ENCODE data around the gene TMEM8B.
"Not testable (repeated sequence)": the region's sequence is repeated elsewhere in the genome, so short reads cannot be mapped to it uniquely, and the experiment has no call there.

TMEM8B gene

DNA sequence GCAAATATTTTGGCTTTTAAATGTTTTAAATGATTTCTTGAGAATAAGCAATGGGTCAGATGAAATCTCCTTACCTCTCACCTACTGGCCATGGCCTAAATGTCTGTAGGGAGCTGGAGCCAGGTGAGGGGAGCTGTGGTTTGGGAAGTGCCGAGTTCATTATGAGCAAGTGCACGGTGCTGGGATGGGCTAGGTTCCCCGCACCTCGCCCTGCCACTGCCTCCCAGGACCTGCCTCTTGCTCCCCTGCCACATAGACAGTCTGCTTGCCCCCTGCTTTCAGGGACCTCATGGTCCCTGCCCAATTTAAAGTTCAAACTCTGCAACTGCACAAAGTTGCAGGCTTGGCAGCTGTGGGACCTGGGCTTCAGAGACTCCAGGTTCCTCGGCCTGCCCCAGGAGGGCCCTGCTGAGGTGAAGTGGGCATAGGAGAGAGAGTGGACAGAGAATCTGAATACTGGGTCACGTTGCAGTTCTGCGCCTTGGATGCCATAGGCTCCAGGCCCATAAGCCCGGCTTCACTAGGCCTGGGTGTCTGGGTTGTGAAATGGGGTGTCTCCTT, 35.7 kb downstream of the TMEM8B start:
- no peak for DNase-seq

DNA sequence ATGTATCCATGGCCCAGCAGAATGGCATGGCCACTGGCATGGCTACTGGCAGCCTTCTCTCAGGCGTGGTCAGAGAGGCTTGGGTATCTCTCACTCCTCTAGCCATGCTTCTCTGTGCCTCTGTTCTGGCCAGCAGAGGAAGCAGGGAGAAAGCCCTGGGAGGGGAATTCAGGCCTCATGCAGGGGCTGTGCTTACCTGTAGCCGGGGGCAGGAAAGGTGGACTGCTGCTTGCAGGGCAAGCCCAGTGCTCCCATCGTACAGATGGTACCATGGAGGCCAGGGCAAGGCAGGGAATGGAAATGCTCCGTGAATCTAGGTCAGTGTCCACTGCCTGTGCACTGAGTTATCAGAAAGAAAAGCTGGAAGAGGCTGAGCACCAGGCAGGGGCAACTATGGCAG, 38.5 kb downstream of the TMEM8B start:
- no peak for DNase-seq

DNA sequence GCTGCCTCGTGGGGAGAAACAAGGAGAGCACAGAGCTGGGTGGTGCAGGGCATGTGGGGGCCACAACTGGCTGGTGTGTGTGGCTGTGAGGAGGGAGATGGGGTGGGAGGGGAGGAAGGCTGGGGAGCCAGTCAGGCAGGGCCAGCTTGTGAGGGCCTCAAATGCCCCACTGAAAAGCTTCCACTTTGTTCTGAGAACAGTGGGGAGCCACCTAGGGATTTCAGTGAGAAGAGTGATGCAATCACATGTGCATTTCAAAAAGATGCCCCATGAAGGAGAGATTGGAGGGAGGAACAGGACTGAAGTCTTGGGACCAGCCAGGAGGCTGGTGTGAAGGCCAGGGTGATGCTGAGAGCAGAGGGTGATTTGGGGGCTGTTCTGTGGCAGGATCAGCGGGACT, 39.9 kb downstream of the TMEM8B start:
- DNase-seq, result no peak

DNA sequence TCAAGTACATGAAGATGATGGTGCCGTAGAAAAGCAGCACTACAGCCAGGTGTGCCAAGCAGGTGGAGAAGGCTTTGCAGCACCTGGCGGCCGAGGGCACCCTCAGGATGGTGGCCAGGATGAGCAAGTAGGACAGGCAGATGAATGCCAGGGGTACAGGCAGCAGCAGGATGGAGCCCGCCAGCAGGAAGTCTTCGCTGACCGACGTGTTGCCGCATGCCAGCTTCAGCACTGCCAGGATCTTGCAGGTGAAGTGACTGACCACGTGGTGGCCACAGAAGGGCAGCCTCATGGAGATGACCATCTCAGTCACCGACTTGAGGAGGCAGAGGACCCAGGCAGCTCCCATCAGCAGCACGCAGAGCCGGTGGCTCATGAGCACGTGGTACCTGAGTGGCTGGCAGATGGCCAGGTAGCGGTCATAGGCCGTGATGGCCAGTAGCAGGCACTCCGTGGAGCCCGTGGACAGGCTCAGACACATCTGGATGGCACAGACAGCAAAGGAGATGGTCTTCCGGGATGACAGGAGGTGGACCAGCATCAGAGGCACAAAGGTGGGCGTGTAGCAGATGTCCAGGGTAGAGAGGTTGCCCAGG, 40.7 kb downstream of the TMEM8B start:
- DNase-seq, result no peak

GRCh38 chr9:35870351-35870923, 41.4 kb downstream of the TMEM8B start, which contains the start of gene OR13J1:
OR13J1 (minus strand) TSS chr9:35870401; CDS start chr9:35870401, 0 bp downstream.
- DNase-seq, result no peak

DNA sequence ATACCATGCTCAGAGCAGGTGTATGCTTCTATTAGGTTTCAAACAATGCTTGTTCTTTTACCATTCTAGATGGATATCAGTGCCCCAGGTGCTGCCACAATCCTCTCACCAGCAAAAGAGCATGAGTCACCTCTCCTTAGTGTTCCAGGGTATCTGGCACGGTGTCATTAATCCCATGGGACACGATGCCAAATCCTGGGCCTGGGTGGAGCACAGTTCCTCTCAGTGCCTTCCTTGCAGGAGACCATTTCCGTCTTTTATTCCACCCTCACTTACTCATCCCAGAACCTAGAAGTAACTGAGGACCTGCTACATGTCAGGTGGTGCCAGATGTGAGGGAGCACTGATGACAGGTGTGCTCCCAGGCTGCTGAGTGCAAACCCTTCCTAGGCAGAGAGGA, 42.5 kb downstream of the TMEM8B start:
- DNase-seq, result no peak

DNA sequence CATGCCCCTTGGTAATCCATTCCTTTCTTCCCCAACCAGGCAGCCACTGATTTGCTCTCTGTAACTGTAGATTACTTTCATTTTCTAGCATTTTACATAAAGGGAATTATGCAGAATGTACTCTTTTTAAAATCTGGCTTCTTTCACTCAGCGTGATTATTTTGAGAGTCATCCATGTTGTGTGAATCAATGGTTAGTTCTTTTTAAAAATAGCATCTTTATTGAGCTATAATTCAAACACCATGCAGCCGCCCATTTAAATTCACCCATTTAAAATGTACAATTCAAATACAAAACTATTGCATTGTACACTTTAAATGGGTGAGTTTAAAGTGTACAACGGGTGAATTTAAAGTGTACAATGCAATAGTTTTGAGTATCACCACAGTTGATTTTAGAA, 43.5 kb downstream of the TMEM8B start:
- no peak for DNase-seq

GRCh38 chr9:35882263-35882848, 53.3 kb downstream of the TMEM8B start:
- peak; percentile 72 for DNase-seq

- DNase-seq, result no peak
Measured at GRCh38 chr9:35882996-35883395, 54.0 kb downstream of the TMEM8B start.

GRCh38 chr9:35884908-35885307, 55.9 kb downstream of the TMEM8B start:
- not testable (repeated sequence) for DNase-seq

DNA sequence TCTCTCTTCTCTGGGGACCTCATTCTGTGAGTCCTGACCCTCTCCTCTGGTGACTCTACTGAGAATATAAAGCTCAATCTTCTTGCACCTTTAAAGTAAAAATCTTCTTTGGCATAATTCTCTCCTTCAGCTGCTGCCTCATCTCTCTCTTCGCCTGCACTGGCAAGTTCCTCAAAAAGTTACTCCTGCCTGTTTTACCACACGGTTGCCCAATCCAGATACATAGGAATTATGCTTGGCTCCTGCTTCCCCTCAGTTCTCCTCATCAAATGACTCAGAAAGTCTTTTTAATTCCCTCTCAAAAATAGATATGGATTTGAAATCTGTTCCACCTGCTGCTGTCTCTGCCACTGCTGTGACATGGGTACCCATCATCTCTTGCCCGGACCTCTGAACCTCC, 62.6 kb downstream of the TMEM8B start:
- no peak for DNase-seq

DNA sequence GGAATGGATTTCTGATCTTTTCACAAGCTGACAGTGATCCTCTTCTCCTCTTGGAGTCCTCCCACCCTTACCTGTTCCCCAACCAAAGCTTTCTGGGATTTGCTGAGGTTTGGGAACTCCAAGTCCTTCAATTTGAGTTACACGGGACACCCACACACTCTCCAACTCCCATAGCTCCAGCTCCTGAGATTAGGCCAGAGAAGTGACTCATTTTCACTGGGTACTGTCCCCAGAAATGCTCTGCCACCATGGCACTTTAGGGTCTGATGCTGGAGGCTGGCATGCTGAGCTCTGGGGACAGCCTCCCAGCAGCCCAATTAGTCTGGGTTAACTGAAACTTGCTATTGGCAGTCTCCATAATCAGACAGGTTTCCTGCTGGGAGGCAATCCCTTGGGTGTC, 63.0 kb downstream of the TMEM8B start:
- no peak for DNase-seq

GRCh38 chr9:35896570-35896969, 67.5 kb downstream of the TMEM8B start:
- DNase-seq, result no peak

DNA sequence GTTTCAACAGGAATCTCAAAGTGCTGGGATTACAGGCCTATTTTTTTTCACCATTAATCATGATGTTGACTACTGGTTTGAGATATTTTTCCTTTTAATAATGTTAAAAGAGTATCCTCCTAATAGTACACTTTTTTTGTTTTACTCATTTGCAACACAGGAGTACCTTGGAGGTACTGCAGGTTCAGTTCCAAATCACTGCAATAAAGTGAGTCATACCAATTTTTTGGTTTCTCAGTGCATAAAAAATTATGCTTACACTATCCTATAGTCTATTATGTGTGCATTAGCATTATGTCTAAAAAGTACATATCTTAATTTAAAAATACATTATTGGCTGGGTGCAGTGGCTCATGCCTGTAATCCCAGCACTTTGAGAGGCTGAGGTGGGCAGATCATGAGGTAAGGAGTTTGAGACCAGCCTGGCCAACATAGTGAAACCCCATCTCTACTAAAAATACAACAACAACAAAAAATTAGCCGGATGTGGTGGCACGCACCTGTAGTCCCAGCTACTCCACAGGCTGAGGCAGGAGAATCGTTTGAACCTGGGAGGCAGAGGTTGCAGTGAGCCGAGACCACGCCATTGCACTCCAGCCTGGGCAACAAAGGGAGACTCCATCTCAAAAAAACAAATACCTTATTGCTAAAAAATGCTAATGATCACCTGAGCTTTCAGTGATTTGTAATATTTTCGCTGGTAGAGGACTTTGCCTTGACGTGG, 68.5 kb downstream of the TMEM8B start:
- not testable (repeated sequence) for DNase-seq

- DNase-seq, result no peak
Measured at GRCh38 chr9:35898337-35898736, 69.3 kb downstream of the TMEM8B start.

GRCh38 chr9:35899021-35899420, 70.0 kb downstream of the TMEM8B start:
- no peak for DNase-seq

GRCh38 chr9:35903049-35903448, 74.0 kb downstream of the TMEM8B start:
- peak; percentile 65 for DNase-seq

DNA sequence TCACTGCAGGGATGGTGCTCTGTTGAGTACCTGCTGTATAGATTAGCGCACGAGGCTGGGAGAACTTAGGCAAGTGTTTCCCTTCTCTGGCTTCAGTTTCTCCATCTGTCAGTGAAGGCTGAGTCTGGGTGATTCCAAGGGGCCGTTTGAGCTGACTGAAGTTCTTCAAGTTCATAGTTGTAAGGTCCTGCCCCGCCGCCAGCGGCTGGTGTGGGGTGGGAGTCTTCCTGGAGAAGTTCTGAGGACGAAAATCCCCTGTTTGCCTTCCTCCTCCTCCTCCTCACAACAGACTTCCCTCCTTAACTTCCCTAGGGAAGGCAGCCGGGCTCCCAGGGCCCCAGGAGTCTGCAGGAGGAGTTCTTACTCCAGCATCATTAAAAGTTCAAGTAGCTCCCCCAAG, 75.3 kb downstream of the TMEM8B start:
- no peak for DNase-seq

DNA sequence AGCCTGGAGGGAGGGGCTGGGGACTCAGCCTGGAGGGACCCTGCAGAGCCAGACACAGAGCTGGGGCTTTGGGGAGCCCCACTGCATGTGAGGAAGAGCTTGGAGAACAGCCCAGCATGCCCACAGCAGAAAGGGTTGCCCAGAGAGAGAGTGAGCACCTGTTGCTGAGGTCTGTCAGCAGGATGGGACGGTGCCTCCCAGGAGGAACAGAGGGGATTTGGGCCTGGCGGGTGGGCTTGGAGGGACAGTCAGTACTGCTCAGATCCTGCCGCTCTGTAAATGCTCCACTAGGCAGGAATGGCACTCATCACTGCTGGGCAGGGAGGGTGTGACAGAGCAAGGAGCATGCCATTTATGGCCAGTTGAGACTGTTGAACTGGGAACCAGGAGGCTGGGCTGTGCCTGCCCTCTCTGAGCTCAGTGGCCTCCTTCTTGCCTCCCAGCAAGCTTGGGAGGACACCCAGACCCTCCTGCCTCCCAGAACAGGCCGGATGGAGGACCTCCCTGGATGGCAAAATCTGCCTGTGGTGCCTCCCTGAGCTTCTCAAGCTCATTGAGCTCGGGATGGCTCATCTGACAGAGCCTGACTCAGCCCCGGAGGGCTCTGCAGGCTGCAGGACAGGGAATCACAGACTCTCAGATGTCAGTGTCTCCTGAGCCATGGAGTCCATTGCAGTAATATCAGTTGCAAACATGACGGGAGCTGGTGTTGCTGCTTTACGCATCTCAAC, 76.2 kb downstream of the TMEM8B start:
- no peak for DNase-seq

GRCh38 chr9:35905912-35906679, 77.1 kb downstream of the TMEM8B start, which contains the start of gene HRCT1:
HRCT1 (plus strand) TSS chr9:35906202; CDS start chr9:35906288, 86 bp downstream.
- peak; percentile 90 for DNase-seq

GRCh38 chr9:35906923-35907699, 78.1 kb downstream of the TMEM8B start:
- DNase-seq, result no peak
